ENCODE data around the gene DNAH8.

Gene DNAH8

GRCh38 chr6:39061182-39061581, 346.1 kb downstream of the DNAH8 start:
- in situ Hi-C loops (cut with MboI; ENCODE audit: low sequenced_read_pairs) = no loop called here

GRCh38 chr6:39061588-39061987, 346.5 kb downstream of the DNAH8 start:
- in situ Hi-C loops (cut with MboI; ENCODE audit: low sequenced_read_pairs) = no loop called here

- in situ Hi-C loops (cut with MboI; ENCODE audit: low sequenced_read_pairs) = no loop called here
Measured at GRCh38 chr6:39062014-39062740, 347.1 kb downstream of the DNAH8 start.

- in situ Hi-C loops (cut with MboI; ENCODE audit: low sequenced_read_pairs) = no loop called here
Measured at GRCh38 chr6:39063526-39063925, 348.4 kb downstream of the DNAH8 start.

- in situ Hi-C loops (cut with MboI; ENCODE audit: low sequenced_read_pairs) = no loop called here
Measured at GRCh38 chr6:39065561-39065960, 350.4 kb downstream of the DNAH8 start.

GRCh38 chr6:39068391-39068790, 353.3 kb downstream of the DNAH8 start:
- in situ Hi-C loops (cut with MboI; ENCODE audit: low sequenced_read_pairs) = no loop called here

- in situ Hi-C loops (cut with MboI; ENCODE audit: low sequenced_read_pairs) = no loop called here
Measured at GRCh38 chr6:39072830-39073229, 357.7 kb downstream of the DNAH8 start.

- in situ Hi-C loops (cut with MboI; ENCODE audit: low sequenced_read_pairs) = no loop called here
Measured at GRCh38 chr6:39073471-39074355, 358.6 kb downstream of the DNAH8 start.

- in situ Hi-C loops (cut with MboI; ENCODE audit: low sequenced_read_pairs) = no loop called here
Measured at GRCh38 chr6:39074486-39074885, 359.4 kb downstream of the DNAH8 start.

- in situ Hi-C loops (cut with MboI; ENCODE audit: low sequenced_read_pairs) = no loop called here
Measured at GRCh38 chr6:39075010-39075686, 360.0 kb downstream of the DNAH8 start.

GRCh38 chr6:39075807-39076622, 360.9 kb downstream of the DNAH8 start:
- in situ Hi-C loops (cut with MboI; ENCODE audit: low sequenced_read_pairs) = no loop called here

GRCh38 chr6:39076623-39077535, 361.8 kb downstream of the DNAH8 start:
- in situ Hi-C loops (cut with MboI; ENCODE audit: low sequenced_read_pairs) = no loop called here

- in situ Hi-C loops (cut with MboI; ENCODE audit: low sequenced_read_pairs) = no loop called here
Measured at GRCh38 chr6:39077882-39078594, 362.9 kb downstream of the DNAH8 start.

- in situ Hi-C loops (cut with MboI; ENCODE audit: low sequenced_read_pairs) = no loop called here
Measured at GRCh38 chr6:39078695-39079094, 363.6 kb downstream of the DNAH8 start.

GRCh38 chr6:39079197-39080125, 364.4 kb downstream of the DNAH8 start:
- in situ Hi-C loops (cut with MboI; ENCODE audit: low sequenced_read_pairs) = no loop called here
